ENCODE measurements around the gene WNK2. TPM values are rescaled to one million over a fixed set of nuclear protein-coding genes. Genes with fewer than 3 reads are reported as not detected.

WNK2 gene
- total RNA-seq, 1 experiment from 2014 or later: 69.4 TPM

- Histone ChIP-seq H4K91ac (ENCODE audit: insufficient read length, low read depth, low read length) (no peak overlapping the region), H3K4me2 (ENCODE audit: insufficient read depth, insufficient read length, low read length) (no peak overlapping the region), H3K4ac (ENCODE audit: low read depth, low read length) (no peak overlapping the region), H3K79me2 (ENCODE audit: insufficient read depth, low read length) (no peaks in the 10 kb centered on the region), H3K18ac (ENCODE audit: insufficient read length, low read depth, low read length) (no peak overlapping the region), H3K79me1 (ENCODE audit: insufficient read depth, low read depth, low read length, poor library complexity, severe bottlenecking) (no peaks in the 10 kb centered on the region), H4K5ac (ENCODE audit: insufficient read length, low read depth, low read length) (no peak overlapping the region), H3K27ac (ENCODE audit: insufficient read length, low read depth, low read length) (no peak overlapping the region), H2BK20ac (ENCODE audit: low read depth, low read length, poor library complexity, severe bottlenecking) (no peak overlapping the region), H3K14ac (ENCODE audit: insufficient read depth, low read length) (no peak overlapping the region), H3K9ac (ENCODE audit: extremely low read depth, insufficient read length, low read length) (no peak overlapping the region), H2BK15ac (ENCODE audit: low read depth, low read length) (no peak overlapping the region), H2AK5ac (ENCODE audit: insufficient read length, low read length) (no peak overlapping the region), H3K23ac (ENCODE audit: insufficient read length, low read depth, low read length) (no peak overlapping the region), H3K4me1 (ENCODE audit: insufficient read depth, low read length) (no peaks in the 10 kb centered on the region), H4K20me1 (ENCODE audit: control insufficient read depth, insufficient read depth, insufficient read length) (no peaks in the 10 kb centered on the region), H3K9me3 (ENCODE audit: control insufficient read depth, low read depth, low read length) (no peaks in the 10 kb centered on the region), H4K8ac (replicated peaks; ENCODE audit: insufficient read length, low read depth, low read length) (no peak overlapping the region), H3K23me2 (ENCODE audit: insufficient read length, low read depth, low read length, poor library complexity, severe bottlenecking) (no peaks in the 10 kb centered on the region), H3K56ac (ENCODE audit: insufficient read length, low read depth, low read length) (no peak overlapping the region), H2BK5ac (ENCODE audit: insufficient read length, low read length) (no peak overlapping the region), H2BK120ac (ENCODE audit: low read depth, low read length, poor library complexity, severe bottlenecking) (no peak overlapping the region), H2AFZ (ENCODE audit: low read length) (no peak overlapping the region), H3K27me3 (ENCODE audit: insufficient read depth, low read length) (peaks cover 5% of the 10 kb centered on the region; the same call in 1 of the 2 replicates), H2BK12ac (ENCODE audit: insufficient read length, low read depth, low read length) (no peak overlapping the region), H3T11ph (ENCODE audit: low read length) (no peak overlapping the region)
- H3K9me3 Mint-ChIP-seq: peaks cover 2 to 3% of the 10 kb centered on the region in 2 experiments; a peak in 2 of 5 replicates
- no CpG with 5 or more reads among the region's 7 CpGs for WGBS (ENCODE audit: extremely low coverage, insufficient read length, low lambda C conversion rate)
- H3K27ac Mint-ChIP-seq: no peak overlapping the region
- H3K4me3 Mint-ChIP-seq: no peak overlapping the region
- no peak for DNase-seq
- no peak for TF ChIP-seq CTCF (conservative IDR thresholded peaks at IDR 0.05)
- H3K36me3 Mint-ChIP-seq (ENCODE audit: insufficient read depth in 1 of 3, low read depth in 3 of 3): no peaks in the 10 kb centered on the region; a peak in 1 of 7 replicates
- H3K4me1 Mint-ChIP-seq: peaks cover 5 to 10% of the 10 kb centered on the region in 2 experiments
- H3K27me3 Mint-ChIP-seq (ENCODE audit: low read depth): peaks cover 32% of the 10 kb centered on the region
These were observed 45.7 kb upstream of the WNK2 start for GRCh38 chr9:93138171-93138764.

Data from H9 (cell line).